Esophagus muscularis mucosa (tissue), 4 donors: ENCODE measurements around the gene ATG4D.

Experiments
- CTCF ChIP-seq, 3 experiments: fragments of 200-600 bp in 2 of 3; fragments of 450-650 bp in 1 of 3; sonication (generic) in 2 of 3; IDR thresholded peaks; one replicate each; pipeline ENCODE4 v1.5.1; 2017 to 2019; ENCODE audit warnings: antibody characterized with exemption in 3 of 3, mild to moderate bottlenecking in 2 of 3, moderate library complexity in 1 of 3
- EP300 ChIP-seq: sonication (generic); formaldehyde crosslinking; IDR thresholded peaks from one replicate; pipeline ENCODE4 v1.6.1; 2017; ENCODE audit warnings: antibody characterized with exemption
- POLR2A ChIP-seq: fragments of 450-650 bp; IDR thresholded peaks from one replicate; pipeline ENCODE4 v1.6.1; 2017; ENCODE audit warnings: antibody characterized with exemption, moderate library complexity, mild to moderate bottlenecking, low read depth
- POLR2AphosphoS5 ChIP-seq, 2 donors: sonication (generic); formaldehyde crosslinking; IDR thresholded peaks; one replicate each; pipeline ENCODE4 v1.6.1; 2017; ENCODE audit warnings: antibody characterized with exemption in 2 of 2

- TF ChIP-seq CTCF (IDR thresholded peaks at IDR 0.05) (no peak), EP300 (no peak), POLR2A (no peak), POLR2AphosphoS5 (IDR thresholded peaks at IDR 0.05) (no peak)
Measured at GRCh38 chr19:10577951-10578350, 34.2 kb downstream of the ATG4D start.
